IPS-11a (cell line): Measurements from ENCODE around the gene LGALS7.

Source experiments
- H3K4me3 ChIP-seq: one replicate; pipeline ENCODE4 v1.5.1; 2013; ENCODE audit warnings: low read depth, low read length, control low read depth

The LGALS7 gene

DNA sequence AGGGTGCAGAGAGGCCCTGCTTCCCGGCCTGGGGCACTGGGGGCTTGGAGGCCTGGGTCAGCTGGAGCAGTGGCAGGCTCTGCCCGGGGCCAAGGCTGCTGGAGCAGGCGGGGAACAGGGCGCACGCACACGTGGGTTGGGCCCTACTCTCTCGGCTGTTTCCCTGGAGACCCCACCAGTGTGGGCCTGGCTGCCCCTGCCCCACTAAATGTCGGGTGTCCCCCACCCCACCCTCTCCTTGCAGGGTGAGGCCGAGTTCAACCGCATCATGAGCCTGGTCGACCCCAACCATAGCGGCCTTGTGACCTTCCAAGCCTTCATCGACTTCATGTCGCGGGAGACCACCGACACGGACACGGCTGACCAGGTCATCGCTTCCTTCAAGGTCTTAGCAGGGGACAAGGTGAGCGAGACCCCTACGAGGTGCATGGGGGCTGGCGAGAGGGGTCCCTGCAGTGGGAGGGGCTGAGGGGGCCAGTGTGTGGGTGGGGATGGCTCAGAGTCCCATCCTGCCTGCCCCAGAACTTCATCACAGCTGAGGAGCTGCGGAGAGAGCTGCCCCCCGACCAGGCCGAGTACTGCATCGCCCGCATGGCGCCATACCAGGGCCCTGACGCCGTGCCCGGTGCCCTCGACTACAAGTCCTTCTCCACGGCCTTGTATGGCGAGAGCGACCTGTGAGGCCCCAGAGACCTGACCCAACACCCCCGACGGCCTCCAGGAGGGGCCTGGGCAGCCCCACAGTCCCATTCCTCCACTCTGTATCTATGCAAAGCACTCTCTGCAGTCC, 44.4 kb downstream of the LGALS7 start:
- H3K4me3 ChIP-seq, result no peak overlapping the region

DNA sequence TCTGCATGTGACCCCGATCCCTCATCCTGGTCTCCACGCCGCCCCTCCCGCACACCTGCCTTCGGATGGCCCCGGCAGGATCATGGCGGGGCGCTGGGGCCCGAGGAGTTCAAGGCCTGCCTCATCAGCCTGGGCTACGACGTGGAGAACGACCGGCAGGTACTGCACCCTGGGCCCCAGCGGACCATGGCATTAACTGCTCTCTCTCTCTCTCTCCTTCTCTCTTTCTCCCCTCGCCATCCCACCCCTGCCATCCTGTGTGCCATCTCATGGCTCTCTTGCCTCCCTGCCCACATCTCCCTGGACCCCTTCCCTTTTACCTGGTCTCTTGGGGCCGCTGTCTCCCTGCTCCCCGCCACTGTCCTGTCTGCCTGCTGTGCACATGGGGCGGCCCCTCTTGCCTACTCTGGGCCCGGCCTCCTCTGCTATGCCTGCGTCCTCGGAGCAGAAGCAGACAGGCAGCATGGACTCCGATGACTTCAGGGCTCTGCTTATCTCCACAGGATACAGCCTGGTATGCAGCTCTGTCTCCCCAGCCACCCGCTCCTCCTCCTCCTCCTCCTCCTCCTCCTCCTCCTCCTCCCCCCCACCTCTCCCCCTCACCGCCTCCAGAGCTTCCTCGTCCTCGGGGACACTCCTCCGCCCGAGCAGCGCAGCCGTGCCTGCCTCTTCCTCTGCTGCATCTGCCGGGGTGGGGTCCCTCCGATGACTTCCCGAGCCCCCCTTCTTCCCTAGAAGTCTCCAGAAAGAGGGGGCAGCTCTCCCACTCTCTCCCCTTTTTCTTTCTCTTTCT, 45.3 kb downstream of the LGALS7 start:
- no peak overlapping the region for H3K4me3 ChIP-seq

DNA sequence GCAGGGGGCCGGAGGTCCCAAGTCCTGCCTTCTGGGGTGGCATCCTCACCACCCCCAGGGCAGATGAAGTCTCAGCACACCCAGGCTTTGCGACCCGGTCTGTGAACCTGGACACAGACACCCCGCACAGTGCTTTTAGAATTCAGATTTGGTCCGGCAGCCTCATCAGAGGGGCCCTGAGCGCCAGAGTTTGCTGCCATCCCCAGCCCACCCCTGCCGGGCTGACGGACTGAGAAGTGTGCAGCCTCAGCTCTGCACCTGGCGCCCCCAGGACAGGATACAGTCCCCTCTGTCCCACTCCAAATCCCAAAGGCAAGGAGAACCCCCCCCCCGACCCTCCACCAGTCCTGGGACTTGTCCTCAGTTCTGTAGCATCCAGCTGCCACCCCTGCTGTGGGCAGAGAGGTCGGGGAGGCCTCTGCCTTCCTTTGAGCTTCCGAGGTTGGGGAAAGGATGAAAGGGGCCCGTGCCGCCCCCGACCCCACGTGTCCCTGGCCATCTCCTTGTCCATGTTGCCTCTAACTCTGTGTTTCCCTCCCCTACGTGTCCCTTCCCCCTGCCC, 45.9 kb downstream of the LGALS7 start:
- no peak overlapping the region for H3K4me3 ChIP-seq

DNA sequence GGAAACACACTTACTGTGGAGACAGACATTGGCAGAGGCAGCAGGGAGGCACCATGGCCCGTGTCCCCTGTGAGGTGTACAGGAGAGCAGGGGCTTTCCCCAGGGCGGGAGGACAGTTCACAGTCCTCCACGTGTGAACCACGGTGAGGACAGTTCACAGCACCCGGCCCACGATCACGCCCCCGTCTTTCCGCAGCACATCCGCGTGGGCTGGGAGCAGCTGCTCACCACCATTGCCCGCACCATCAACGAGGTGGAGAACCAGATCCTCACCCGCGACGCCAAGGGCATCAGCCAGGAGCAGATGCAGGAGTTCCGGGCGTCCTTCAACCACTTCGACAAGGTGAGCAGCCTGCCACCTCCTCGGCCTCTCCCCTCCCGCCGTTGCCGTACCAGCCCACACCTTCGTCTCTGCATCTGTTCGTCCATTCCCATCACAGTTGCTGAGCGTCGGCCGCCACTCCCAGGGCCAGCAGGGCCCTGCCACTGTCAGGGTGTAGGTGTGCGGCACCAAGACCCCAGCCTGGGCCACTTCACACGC, 46.5 kb downstream of the LGALS7 start:
- no peak overlapping the region for H3K4me3 ChIP-seq

DNA sequence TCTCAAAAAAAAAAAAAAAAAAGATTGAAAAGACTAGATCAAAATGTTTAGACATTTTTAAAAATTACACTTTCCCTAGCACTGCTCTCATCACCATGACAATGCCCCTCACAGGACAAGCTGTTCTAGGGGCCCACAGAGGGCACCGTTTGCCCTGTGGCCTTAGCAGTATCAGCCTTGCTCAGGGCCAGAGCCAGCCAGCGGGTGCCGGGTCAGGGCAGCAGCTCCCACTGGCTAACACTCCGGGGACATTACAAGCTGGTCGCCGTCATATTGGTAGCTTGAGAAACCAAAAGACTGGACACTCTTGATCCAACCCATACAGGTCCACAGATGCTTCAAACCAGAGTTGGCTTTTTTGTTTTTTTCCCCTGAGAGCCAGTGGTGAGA, 47.0 kb downstream of the LGALS7 start:
- no peak overlapping the region for H3K4me3 ChIP-seq

DNA sequence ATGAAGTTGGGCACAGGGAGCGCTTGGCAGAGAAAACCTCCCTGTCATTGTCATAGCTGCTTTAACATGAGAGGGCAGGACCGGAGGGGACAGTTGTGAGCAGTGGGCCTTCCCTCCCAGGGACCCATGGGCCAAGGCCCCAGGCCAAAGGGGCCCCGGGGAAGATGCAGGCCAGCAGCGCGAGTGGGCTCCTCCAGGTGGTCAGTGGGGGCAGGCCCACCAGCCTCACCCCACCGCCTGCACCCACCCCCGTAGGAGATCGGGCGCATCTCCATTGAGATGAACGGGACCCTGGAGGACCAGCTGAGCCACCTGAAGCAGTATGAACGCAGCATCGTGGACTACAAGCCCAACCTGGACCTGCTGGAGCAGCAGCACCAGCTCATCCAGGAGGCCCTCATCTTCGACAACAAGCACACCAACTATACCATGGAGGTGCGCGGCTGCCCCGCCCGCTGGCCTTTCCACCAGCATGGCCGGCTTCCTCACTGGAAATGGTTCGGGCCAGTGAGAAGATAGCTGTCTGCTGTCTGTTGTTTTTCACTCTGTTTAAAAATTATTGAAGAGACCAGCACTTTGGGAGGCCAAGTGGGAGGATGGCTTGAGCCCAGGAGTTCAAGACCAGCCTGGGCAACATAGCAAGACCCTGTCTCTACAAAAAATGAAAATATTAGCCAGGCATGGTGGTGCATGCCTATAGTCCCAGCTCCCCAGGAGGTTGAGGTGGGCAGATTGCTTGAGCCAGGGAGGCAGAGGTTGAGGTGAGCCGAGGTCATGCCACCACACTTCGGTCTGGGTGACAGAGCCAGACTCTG, 47.6 kb downstream of the LGALS7 start:
- H3K4me3 ChIP-seq, result no peak overlapping the region

DNA sequence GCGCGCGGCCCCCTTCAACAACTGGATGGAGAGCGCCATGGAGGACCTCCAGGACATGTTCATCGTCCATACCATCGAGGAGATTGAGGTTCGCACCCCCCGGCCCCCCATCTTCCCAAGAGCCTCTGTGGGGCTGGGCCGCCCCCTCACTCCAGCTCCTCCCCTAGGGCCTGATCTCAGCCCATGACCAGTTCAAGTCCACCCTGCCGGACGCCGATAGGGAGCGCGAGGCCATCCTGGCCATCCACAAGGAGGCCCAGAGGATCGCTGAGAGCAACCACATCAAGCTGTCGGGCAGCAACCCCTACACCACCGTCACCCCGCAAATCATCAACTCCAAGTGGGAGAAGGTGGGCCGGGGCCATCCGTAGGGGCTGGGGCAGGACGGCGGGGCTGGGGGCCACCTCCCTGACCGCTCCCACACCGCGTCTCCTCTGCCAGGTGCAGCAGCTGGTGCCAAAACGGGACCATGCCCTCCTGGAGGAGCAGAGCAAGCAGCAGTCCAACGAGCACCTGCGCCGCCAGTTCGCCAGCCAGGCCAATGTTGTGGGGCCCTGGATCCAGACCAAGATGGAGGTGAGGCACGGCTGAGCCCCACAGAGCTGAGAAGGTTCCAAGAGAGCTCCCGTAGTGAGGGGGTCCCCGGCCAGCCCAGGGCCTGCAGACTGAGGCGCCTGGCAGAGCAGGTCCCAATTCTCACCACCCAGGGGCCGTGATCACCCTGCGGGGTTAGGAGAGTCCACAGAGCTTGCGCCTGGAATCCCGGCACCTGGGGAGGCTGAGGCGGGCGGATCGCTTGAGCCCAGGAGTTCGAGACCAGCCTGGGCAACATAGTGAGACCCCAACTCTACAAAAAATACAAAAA, 49.1 kb downstream of the LGALS7 start:
- H3K4me3 ChIP-seq, result no peak overlapping the region

DNA sequence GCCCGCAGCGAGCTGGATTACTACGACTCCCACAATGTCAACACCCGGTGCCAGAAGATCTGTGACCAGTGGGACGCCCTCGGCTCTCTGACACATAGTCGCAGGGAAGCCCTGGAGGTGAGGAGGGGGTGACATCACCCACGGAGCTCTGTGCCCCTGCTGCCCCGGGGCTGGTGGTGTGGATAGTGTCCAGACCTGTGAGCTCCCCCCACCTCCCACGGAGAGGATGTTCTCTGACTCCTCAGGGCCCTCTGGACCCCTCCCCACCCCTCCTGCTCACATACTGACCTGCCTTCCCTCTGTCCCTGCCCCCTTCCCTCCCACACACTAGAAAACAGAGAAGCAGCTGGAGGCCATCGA, 49.7 kb downstream of the LGALS7 start:
- H3K4me3 ChIP-seq, result no peak overlapping the region

DNA sequence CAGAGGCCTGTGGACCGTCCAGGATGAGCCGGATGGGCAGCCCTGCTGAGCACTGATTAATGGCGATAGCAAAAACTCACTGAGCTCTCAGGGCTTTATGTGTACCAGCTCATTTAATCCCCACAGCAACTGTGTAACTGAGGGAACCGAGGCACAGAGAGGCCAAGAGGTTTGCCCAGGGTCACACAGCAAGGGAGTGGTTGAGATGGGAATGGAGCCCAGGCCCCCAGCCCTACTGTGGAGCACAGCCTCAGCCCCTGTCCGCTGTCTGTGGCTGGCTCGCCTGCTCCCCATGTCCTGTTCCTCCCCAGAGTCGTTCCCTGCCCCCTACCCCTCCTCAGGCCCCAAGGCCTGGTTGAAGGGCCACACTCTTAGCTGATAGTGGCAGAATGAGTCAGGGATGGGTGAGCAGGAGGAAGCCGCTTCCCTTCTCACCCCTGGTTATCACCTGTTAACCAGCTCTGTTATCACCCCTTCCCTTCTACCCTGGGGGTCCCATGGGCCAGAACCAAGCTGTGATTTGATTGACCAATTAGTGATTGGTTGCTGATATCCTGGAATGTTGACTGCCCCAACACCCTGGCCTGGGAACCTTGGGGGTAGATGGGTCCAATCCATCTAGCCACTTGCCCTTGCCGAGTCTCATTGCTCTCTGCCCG, 50.2 kb downstream of the LGALS7 start:
- no peak overlapping the region for H3K4me3 ChIP-seq

DNA sequence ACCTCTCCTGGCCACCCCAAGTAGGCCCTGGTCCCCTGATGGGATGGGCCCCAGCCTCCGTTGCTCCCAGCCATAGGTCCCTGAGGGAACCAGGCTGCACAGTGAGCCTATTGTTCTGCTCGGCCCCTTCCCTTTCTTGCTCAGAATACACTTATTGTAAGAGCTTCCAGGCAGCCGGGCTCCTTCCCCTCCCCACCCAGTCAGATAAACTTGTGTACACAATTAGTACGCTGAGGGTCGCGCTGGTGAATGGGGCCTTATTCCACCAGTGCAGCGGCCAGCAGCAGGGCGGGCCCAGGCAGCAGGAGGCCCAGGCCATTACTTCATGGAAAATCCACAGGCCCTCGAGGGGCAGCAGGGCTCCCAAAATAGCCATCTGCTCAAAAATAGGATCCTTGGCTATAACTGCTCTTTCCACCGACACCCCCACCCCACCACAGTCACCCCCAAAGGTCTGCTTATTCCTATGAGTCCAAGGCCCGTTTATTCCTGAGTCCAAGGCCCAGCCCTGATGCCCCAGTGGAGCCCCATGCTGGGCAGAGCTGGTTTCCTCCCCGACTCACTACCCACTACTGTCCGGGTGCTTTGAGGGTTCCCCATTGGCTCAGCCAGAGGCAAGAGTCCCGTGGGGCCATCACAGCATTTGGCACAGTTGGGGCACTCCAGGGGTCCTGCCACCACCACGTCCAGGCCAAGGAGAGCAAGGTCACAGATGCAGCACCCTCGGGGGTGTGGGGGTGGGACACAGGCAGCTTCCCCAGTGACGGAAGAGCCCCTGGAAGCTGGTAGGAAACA, 51.1 kb downstream of the LGALS7 start:
- H3K4me3 ChIP-seq, result no peak overlapping the region

DNA sequence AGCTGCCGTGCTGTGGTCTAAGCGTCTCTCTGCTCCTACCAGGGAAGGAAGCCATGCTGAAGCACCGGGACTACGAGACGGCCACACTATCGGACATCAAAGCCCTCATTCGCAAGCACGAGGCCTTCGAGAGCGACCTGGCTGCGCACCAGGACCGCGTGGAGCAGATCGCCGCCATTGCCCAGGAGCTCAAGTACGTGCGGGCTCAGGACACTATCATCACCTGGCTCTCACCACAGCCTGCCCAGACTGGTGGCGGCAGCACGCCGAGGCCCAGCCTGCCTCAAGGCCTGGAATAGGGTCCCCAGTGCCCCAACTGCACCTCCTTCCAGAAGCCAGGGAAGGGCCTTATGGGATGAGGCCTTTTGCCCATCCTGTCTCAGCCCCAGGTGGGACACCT, 51.8 kb downstream of the LGALS7 start:
- H3K4me3 ChIP-seq, result no peak overlapping the region
